Ovary (tissue), 9 donors: ENCODE measurements around the gene NKX1-1. TPM values are rescaled to one million over a fixed set of nuclear protein-coding genes. Genes with fewer than 3 reads are reported as not detected.
"Not testable (repeated sequence)": the region's sequence is repeated elsewhere in the genome, so short reads cannot be mapped to it uniquely, and the experiment has no call there.

Experiments used
- DNase-seq, 5 donors: peaks; one replicate each; pipeline ENCODE4 v3.0.0-alpha.2; 2019 to 2020
- H3K27ac ChIP-seq, 2 donors: fragments of 200-600 bp; one replicate each; pipeline versions ENCODE4 v1.5.1 to v1.8.0; 2019 to 2022
- H3K27me3 ChIP-seq: fragments of 200-600 bp; one replicate; pipeline ENCODE4 v1.8.0; 2022
- H3K36me3 ChIP-seq: fragments of 200-600 bp; sonication (generic); one replicate; pipeline ENCODE4 v1.5.1; 2019
- H3K4me1 ChIP-seq: one replicate; pipeline ENCODE4 v1.8.1; 2013; ENCODE audit warnings: mild to moderate bottlenecking, moderate library complexity; ENCODE audit not compliant: insufficient read depth
- H3K4me3 ChIP-seq: fragments of 200-600 bp; sonication (generic); one replicate; pipeline ENCODE4 v1.5.1; 2017
- H3K9me3 ChIP-seq, 2 donors: fragments of 200-600 bp in 1 of 2; sonication (generic) in 1 of 2; one replicate each; pipeline versions ENCODE4 v1.5.1 to v1.8.1; 2013 to 2019; ENCODE audit warnings: mild to moderate bottlenecking in 1 of 2, moderate library complexity in 1 of 2
- EP300 ChIP-seq: sonication (generic); formaldehyde crosslinking; IDR thresholded peaks from one replicate; pipeline ENCODE4 v1.6.1; 2017; ENCODE audit warnings: antibody characterized with exemption
- POLR2A ChIP-seq: fragments of 450-650 bp; IDR thresholded peaks from one replicate; pipeline ENCODE4 v1.6.1; 2017; ENCODE audit warnings: antibody characterized with exemption, mild to moderate bottlenecking, moderate library complexity
- WGBS, 3 donors: extraction: QIAGEN DNeasy Blood & Tissue Kit in 1 of 3; methylation state at CpG; one replicate each; pipeline versions ENCODE4 v1.1.5 to v1.1.7; 2013 to 2017; 5-methylcytosine and 5-hydroxymethylcytosine counted together
- intact Hi-C, 4 donors: fragments of 100-400 bp; cut with DNase I; formaldehyde crosslinking; loops; one replicate each; pipeline versions ENCODE4 v1.11.0 to v1.15.1; 2022 to 2023
- polyA plus RNA-seq, 2 donors: library from polyadenylated mRNA; stranded (reverse); fragments of 200-250 nt in 1 of 2; fragments of 350-450 nt in 1 of 2; fragmentation: Illumina TruSeq in 1 of 2; extraction: RNeasy Lipid Tissue Mini Kit (QIAGEN cat#74804) in 1 of 2; gene quantifications; one replicate each; pipeline ENCODE4 v1.2.3, GENCODE V29; 2013 to 2014
- total RNA-seq, 7 donors: library from RNA; depleted of rRNA in 2 of 7; stranded (reverse); fragments of >200 nt in 2 of 7; fragmentation: NEBNext Ultra II Directional in 3 of 7; extraction: Animal tissue kit (Norgen Biotek cat#: 25700) in 3 of 7; gene quantifications; one replicate each; pipeline versions ENCODE4 v1.1.0 to v1.2.4, GENCODE V29; 2016 to 2023
- TF ChIP-seq, protein P1 (sequence below), 3 donors: fragments of 450-650 bp in 2 of 3; fragments of 200-600 bp in 1 of 3; IDR thresholded peaks; one replicate each; pipeline versions ENCODE4 v1.5.1 to v1.8.0; 2016 to 2022; ENCODE audit warnings: antibody characterized with exemption in 3 of 3, mild to moderate bottlenecking in 1 of 3
- donor health status: DM: no; HTN: no; CAD: no; lungs with moderate emphysema.
- donor health status: DM: no; HTN: no; CAD: no.
- donor health status: Bipolar disorder and iron deficiency.
- donor health status: DM: yes; HTN: yes; CAD: no.
- donor health status: DM: no; HTN: no; CAD: no.
- donor health status: DM: yes; HTN: yes; CAD: no.

NKX1-1 gene
- total and polyA plus RNA-seq, 9 donors: not detected

DNA sequence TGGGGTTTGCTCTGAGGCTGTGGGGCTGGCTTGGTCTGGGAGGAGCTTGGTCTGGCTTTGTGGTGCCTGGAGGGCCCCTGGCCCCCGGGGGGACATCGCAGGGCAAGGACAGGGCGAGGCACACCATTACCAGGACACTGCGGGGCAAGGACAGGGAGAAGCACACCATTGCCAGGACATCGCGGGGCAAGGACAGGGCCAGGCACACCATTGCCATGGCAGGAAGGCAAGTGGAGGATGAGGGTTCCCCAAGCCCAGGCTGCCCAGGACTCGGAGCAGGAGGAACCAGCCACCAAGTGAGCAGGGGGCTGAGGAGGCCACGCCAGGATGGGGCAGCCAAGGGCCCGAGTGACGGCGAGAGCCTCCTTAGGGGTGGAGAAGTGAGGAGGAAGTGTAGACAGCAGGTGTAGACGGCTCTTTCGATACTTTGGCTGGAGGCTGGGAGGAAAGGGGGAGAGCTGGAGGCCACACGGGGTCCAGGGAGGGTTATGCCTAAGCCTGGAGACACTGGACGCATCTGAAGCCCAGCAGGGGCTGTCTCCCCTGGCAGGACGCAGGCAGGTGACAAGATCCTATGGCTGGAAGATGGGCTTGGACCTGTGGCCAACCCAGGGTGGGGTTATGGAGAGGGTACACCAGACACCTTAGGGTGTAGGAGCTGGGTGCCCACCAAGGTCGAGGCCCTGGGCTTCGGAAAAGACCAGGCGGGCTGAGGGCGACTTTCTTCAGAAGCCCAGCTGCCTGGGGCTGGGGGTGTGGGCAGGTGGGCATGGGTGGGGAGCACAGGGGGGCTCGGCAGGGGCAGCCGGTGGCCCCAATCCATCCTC, 7.3 kb downstream of the NKX1-1 start:
- peak in 1 of 5 donors; percentile 22 for DNase-seq
- Histone ChIP-seq H3K27me3 (no peaks in the 10 kb centered on the region), H3K36me3 (no peaks in the 10 kb centered on the region), H3K27ac (no peak overlapping the region), H3K9me3 (no peaks in the 10 kb centered on the region), H3K4me3 (no peak overlapping the region), H3K4me1 (no peaks in the 10 kb centered on the region)
- TF ChIP-seq, protein P1, sequence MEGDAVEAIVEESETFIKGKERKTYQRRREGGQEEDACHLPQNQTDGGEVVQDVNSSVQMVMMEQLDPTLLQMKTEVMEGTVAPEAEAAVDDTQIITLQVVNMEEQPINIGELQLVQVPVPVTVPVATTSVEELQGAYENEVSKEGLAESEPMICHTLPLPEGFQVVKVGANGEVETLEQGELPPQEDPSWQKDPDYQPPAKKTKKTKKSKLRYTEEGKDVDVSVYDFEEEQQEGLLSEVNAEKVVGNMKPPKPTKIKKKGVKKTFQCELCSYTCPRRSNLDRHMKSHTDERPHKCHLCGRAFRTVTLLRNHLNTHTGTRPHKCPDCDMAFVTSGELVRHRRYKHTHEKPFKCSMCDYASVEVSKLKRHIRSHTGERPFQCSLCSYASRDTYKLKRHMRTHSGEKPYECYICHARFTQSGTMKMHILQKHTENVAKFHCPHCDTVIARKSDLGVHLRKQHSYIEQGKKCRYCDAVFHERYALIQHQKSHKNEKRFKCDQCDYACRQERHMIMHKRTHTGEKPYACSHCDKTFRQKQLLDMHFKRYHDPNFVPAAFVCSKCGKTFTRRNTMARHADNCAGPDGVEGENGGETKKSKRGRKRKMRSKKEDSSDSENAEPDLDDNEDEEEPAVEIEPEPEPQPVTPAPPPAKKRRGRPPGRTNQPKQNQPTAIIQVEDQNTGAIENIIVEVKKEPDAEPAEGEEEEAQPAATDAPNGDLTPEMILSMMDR (IDR thresholded peaks at IDR 0.05): no peak
- TF ChIP-seq POLR2A (no peak), EP300 (no peak)
- 93 to 95% (median 95%) methylated on average over 21 to 22 of the region's 22 CpGs for WGBS, 3 donors
- intact Hi-C loops: no loop called here

DNA sequence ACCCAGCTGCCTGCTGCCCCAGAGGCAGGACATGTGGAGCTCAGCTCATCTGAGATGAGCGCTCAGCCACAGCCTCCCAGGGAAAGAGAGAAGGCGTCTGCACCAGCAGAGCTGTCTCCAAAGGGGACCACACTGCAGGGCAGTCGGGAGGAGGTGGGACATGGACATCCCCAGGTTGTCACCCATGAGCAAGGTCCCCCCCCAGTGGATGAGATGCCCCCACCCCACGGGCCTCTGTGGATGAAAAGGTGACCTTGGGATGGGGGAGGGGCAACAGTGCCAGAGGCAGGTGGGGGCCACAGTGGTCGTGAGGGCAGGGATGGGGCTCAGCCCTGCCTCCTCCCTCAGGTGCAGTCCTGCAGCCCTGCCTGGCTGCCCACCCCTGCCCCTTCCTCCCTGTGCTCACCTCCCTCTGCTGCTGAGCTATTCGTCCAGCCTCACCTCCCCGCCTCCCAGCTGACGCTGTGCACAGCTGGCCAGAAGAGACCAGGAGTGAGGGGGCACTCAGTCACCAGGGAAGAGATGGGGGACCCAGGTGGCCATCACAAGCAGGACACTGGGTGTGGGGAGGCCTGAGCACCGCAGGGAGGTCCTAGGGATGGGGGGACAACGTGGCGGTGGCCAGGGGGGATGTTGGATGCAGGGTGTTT, 9.3 kb downstream of the NKX1-1 start:
- 90 to 99% (median 93%) methylated on average over 11 of the region's 11 CpGs for WGBS, 3 donors
- no peak for DNase-seq
- H3K27me3 ChIP-seq: no peaks in the 10 kb centered on the region
- H3K4me1 ChIP-seq: no peaks in the 10 kb centered on the region
- TF ChIP-seq, protein P1 (IDR thresholded peaks at IDR 0.05): no peak
- TF ChIP-seq EP300: no peak
- no peak for TF ChIP-seq POLR2A
- H3K36me3 ChIP-seq: no peaks in the 10 kb centered on the region
- H3K9me3 ChIP-seq: no peaks in the 10 kb centered on the region
- H3K4me3 ChIP-seq: no peak overlapping the region
- no peak overlapping the region for H3K27ac ChIP-seq
- intact Hi-C loops: no loop called here

DNA sequence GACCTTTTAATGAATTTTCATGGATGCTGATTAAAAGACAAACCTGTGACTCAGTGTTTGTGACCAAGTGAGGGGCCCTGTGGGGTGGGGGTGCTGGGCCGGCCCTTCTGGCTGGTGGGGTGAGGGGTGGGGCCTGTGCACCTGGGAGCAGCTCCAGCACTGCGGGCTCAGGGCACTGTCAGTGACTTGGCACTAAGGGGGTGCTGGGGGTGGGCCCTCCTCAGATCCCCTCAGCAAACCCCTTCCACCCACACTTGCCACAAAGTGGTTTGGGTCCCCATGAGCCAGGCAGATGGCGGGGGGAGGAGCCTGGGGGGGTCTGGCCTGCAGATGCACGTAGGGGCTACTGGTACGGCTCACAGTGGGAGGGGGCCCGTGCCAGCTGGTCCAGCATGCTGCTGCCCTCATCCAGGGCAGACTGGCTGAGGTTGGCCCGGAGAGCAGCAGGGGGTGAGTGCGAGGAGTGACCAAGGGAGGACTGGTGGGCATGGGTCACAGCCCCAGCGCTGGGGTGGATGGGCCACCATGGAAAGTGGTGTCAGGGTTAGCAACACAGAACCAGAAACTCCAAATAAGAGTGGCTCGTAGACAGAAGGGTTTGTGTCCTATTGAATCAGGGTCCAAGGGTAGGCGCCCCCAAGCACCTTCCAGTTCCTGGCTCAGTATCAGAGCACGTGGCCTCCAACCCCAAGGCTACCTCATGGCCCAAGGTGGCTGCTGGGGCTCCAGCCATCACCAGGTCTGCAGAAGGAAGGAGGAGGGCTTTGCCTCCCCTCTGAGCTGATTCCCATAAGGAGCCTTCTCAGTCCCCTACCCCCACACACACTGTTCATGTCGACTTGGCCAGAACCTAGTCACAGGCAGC, 10.1 kb downstream of the NKX1-1 start:
- H3K9me3 ChIP-seq: no peaks in the 10 kb centered on the region
- intact Hi-C loops: no loop called here
- H3K27me3 ChIP-seq: no peaks in the 10 kb centered on the region
- no peaks in the 10 kb centered on the region for H3K36me3 ChIP-seq
- no peak overlapping the region for H3K27ac ChIP-seq
- TF ChIP-seq POLR2A (no peak), EP300 (no peak)
- TF ChIP-seq, protein P1 (IDR thresholded peaks at IDR 0.05): no peak
- H3K4me1 ChIP-seq: no peaks in the 10 kb centered on the region
- 84 to 99% (median 95%) methylated on average over 12 to 13 of the region's 13 CpGs for WGBS, 3 donors
- no peak overlapping the region for H3K4me3 ChIP-seq
- DNase-seq: no peak

DNA sequence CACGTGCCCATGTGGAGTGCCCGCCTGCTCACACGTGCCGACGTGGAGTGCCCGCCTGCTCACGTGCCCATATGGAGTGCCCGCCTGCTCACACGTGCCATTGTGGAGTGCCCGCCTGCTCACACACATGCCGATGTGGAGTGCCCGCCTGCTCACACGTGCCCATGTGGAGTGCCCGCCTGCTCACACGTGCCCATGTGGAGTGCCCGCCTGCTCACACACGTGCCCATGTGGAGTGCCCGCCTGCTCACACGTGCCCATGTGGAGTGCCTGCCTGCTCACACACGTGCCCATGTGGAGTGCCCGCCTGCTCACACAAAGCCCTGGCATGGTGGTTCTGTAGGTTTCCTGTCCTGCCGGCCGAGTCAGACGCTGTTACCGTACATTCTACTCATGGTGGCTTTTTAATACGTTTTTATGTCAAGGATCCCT, 10.8 kb downstream of the NKX1-1 start:
- 96 to 97% (median 97%) methylated on average over 25 to 26 of the region's 26 CpGs for WGBS, 3 donors
- H3K27me3 ChIP-seq, intact Hi-C loops, H3K4me1 ChIP-seq, H3K4me3 ChIP-seq, H3K36me3 ChIP-seq, H3K9me3 ChIP-seq, DNase-seq, H3K27ac ChIP-seq: not testable (repeated sequence)

DNA sequence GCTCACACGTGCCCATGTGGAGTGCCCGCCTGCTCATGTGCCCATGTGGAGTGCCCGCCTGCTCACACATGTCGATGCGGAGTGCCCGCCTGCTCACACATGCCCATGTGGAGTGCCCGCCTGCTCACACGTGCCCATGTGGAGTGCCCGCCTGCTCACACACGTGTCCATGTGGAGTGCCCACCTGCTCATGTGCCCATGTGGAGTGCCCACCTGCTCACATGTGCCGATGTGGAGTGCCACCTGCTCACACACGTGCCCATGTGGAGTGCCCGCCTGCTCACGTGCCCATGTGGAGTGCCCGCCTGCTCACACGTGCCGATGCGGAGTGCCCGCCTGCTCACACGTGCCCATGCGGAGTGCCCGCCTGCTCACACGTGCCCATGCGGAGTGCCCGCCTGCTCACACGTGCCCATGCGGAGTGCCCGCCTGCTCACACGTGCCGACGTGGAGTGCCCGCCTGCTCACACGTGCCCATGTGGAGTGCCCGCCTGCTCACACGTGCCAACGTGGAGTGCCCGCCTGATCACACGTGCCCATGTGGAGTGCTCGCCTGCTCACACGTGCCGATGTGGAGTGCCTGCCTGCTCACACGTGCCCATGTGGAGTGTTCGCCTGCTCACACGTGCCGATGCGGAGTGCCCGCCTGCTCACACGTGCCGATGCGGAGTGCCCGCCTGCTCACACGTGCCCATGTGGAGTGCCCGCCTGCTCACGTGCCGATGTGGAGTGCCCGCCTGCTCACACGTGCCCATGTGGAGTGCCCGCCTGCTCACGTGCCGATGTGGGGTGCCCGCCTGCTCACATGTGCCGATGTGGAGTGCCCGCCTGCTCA, 11.5 kb downstream of the NKX1-1 start:
- H3K4me3 ChIP-seq, H3K4me1 ChIP-seq, H3K36me3 ChIP-seq, H3K27ac ChIP-seq, H3K27me3 ChIP-seq, H3K9me3 ChIP-seq, intact Hi-C loops: not testable (repeated sequence)
- DNase-seq: peak in 1 of 5 donors; percentile 6
- 93 to 97% (median 95%) methylated on average over 63 of the region's 63 CpGs for WGBS, 3 donors
